HT1080 (cell line): Measurements from ENCODE around the gene PROKR2. TPM values are rescaled to one million over a fixed set of nuclear protein-coding genes. Genes with fewer than 3 reads are reported as not detected.

Experiments used
- DNase-seq: peaks from one replicate; pipeline ENCODE4 v3.0.0-alpha.2; 2015; ENCODE audit warnings: low read depth
- polyA plus RNA-seq, 2 experiments: library from polyadenylated mRNA; depleted of rRNA; stranded (reverse); fragments of >200 nt; gene quantifications; 2 replicates each; pipeline ENCODE4 v1.2.3, GENCODE V29; 2015
- total RNA-seq: library from RNA; depleted of rRNA; stranded (reverse); fragments of >200 nt; shearing (Covaris generic); gene quantifications from 2 replicates; pipeline ENCODE4 v1.2.3, GENCODE V29; 2014; rRNA removed

Gene PROKR2
- not detected in 2 replicates for total RNA-seq
- not detected in 2 replicates for polyA plus RNA-seq (2015; cell fraction: cytosol; rRNA removed)
- polyA plus RNA-seq (2015; cell fraction: nucleus; rRNA removed): not detected in 2 replicates

DNA sequence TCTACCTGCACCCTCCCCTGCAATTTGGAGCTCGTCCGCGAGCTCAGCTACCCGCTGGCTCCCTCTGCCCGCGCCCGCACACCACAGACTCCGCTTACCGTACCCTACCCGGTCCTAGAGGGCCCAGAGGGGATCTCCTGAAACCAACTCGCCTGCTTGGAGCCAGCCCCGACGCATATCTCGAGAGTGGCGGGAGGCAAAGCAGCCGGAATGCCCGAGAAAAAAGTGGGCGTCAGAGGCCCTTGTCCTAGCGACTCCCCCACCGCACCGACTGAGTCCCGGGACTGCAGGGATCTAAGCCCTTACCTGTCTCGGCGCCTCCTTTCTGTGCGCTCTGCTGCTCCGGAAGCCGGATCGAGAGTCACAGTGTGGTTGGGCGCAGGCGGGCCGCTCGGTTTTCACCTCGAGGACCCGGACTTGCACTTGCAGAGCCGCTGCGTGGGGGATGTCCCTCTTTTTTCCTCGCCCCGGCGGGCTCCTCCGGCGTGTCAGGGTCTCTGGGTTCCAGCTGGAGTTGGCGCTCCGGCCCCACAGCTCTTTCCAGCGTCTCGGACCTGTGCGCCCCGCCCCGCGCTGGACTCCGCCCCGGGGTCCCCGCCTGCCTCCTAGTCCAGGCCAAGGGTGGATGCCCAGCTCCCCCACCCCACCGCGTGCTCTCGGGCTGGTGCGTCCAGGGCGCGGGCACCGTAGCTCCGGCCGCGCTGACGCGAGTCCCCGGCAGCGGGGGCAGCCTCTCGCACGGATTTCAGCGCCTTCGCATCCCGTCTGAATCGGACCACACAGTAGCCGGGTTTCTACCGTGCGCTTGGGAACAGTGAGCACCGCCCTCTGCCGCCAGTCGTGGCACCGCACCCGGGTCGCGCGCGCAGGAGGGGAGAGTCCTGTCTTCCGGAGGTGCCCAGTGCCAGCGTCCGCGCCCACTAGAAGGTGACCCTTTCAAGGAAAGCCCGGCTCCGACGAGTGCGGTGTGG, at the start of gene PROKR2:
TSS of gene PROKR2 (minus strand) at position 767 of the 971 bp plus-strand sequence. CDS start 2,585 bp downstream, outside the sequence.
- DNase-seq: no peak

- peak; percentile 67 for DNase-seq
These were observed 48.3 kb upstream of the PROKR2 start for GRCh38 chr20:5364997-5365597.

GRCh38 chr20:5364136-5364821, 47.5 kb upstream of the PROKR2 start:
- DNase-seq: peak; percentile 28

DNA sequence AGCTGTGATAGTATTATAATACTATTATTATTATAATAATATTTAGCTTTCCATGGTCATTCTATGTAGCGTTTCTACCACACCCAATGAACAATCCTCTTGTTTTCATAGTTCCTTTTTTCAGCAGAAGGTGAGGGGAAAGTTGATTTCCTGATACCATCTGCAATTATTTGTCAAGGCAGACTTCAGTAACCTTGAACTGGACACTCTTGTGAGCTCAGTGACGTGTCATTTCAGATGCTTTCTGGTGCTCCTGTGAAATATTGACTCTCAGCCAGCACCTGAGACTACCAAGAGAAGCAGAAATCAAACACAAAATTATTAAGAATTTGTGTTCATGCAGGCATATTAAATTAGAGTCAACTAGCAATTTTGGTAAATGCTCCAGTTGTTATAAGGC, 46.0 kb upstream of the PROKR2 start:
- DNase-seq: no peak

DNA sequence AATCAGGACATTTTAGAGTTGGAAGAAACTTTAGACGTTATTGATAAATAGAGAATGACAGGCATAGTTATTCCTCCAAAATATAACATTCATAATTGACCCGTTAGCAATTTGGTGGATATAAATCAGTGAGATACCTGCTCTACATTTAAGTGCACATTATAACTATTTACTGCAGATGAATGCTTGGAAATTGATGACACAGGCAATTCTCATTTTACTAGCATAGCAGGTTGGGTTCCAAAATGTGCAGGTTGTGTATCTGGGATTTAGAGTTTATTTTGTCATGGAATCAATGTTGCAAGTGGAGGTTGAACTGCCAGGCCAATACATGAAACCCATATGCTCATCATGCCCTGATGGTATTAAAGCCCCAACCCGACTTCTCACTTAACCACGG, 44.4 kb upstream of the PROKR2 start:
- no peak for DNase-seq

DNA sequence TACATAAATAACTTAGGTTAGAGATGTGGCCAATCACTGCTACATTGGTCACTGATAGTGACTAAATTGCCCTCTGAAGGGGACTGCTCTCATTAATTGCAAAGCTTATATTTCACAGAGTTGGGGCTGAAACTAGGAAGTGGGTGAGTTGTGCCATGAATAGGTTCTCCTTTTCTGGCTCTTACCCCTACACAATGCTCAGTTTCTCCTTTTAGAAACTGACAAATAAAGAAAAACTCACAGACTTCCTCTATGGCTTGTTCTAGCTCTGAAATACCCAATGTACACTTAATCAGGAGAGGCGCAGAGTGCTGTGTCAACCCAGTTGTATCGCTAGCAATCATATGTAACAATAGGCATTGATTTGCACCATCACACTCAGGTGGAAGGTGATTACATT, 41.2 kb upstream of the PROKR2 start:
- DNase-seq: no peak

DNA sequence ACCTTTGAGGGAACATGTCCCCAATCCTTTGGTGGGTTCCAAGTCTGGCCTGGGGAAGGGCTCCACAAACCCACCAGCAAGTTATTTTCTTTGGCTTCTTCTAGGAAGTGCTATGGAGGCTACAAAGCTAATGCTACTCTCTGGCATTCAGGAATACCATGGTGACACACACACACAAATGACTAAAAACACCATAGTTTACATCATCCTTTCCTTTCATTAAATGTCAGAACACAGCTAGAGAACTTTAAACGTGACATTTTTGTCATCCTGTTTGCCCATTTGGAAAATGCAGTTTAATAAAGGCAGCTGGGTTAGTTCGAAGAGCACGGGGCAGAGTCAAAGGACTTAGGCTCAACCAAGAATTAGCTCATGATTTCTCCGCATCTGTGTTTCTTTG, 40.2 kb upstream of the PROKR2 start:
- no peak for DNase-seq

DNA sequence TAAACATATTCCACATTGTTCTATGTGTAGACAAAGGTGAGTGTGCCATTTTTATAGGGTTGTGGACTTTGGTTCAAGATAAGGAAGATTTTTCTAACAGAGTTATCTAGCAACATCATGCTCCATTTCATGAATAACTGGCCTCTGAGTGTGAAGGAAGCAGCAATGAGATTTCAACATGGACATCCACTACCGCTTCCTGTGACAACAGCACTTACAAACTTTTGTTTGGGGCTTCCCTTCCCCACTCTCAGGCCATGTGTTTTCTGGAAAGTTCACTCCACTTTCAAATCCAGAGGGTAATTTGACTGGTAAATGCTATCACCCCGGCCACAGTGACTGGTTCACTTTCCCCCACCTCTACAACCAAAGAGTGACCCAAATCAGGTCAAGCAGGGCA, 38.1 kb upstream of the PROKR2 start:
- DNase-seq: no peak

- peak; percentile 70 for DNase-seq
These were observed 37.1 kb upstream of the PROKR2 start for GRCh38 chr20:5353624-5354496.

GRCh38 chr20:5349448-5349847, 32.7 kb upstream of the PROKR2 start:
- DNase-seq: peak; percentile 68

DNA sequence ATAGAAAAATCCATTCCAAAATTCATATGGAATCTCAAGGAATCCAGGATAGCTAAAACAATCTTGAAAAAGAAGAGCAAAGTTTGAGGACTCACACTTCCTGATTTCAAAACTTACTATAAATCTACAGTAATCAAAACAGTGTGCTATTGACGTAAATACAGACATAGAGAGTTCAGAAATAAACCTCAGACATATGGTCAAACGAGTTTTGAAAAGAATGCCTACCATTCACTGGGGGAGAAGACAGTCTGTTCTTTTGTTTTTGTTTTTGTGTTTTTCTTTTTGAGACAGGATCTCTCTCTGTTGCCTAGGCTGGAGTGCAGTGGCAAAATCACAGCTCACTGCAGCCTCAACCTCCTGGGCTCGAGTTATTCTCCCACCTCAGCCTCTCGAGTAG, 25.3 kb upstream of the PROKR2 start:
- DNase-seq: no peak

- no peak for DNase-seq
These were observed 14.6 kb upstream of the PROKR2 start for GRCh38 chr20:5331340-5331739.

DNA sequence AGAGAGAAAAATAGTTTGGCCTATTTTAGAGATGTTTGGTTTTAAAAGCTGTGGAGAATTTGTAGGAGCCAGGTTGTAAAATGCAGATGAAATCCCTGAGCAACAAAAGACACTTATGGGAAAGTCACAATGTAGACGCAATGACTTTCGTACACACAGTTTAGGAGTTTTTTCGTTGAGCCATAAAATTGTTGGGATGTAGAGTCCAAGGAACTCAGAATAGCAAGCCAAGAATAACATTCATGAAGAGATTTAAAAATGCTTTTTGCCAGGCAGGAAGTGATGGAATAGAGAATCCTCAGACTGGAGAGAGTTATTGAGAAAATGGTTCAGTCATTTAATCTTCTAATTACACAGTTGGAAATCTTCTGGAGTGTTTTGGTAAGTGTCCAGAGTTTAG, 11.5 kb upstream of the PROKR2 start:
- DNase-seq: no peak

GRCh38 chr20:5327356-5327755, 10.6 kb upstream of the PROKR2 start:
- DNase-seq: no peak

DNA sequence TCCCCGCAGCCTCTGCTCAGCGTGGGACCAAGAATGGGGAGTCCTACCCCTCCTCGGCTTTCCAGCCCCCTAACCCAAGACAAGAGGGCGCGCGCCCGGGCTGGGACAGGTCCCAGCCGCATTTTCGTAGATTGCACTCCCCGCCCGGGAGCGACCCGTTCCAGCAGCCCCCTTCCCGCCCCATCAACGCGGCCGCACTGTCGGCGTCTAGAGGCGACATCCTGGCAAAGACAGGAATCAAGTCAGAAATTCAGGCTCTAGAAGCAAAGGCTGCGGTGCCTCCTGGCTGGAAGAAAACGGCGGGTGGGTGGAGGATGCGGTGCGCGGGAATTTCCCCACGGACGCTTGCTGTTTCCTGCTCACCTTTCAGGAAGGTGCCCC, 957 bp downstream of the PROKR2 start:
- DNase-seq: no peak

- no peak for DNase-seq
These were observed 2.8 kb downstream of the PROKR2 start for GRCh38 chr20:5313916-5314315.

DNA sequence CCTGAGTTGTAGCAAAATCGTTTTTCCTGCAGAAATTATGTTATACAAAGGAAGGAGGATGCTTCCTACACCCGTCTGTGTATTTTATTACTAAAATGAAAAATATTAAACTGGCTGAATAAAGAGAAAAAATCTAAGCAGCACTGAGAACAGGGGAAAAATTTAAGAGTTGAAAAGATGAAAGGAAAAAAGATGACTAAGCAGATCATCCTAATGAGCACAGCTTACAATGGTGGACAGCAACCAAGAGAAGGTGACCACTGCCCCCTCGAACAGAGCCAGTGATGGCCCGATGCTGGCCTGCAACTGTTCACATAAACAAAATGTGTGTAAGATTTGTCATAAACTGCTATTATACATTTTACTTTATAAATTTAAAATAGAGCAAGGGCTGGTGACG, 4.2 kb downstream of the PROKR2 start:
- DNase-seq: no peak

- DNase-seq: peak; percentile 29
These were observed 6.8 kb downstream of the PROKR2 start for GRCh38 chr20:5309971-5310370.

DNA sequence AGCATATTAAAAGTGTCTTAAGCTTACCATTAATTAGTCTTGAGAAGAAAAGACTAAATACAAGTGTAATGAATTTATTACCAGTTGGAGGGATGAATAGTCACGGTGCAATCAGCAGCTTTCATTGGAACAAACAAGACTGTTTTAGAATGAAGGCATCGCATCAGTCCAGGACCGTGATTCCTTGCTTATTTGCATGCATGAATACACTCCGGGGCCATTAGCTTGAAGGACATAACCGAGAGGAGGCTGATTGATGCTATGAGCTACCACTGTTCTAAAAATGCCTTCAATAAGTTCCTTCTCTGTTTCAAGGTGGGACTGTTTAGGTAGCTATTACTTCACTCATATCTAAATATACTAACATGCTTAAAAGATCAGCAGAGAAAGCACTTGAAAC, 17.9 kb downstream of the PROKR2 start:
- no peak for DNase-seq

DNA sequence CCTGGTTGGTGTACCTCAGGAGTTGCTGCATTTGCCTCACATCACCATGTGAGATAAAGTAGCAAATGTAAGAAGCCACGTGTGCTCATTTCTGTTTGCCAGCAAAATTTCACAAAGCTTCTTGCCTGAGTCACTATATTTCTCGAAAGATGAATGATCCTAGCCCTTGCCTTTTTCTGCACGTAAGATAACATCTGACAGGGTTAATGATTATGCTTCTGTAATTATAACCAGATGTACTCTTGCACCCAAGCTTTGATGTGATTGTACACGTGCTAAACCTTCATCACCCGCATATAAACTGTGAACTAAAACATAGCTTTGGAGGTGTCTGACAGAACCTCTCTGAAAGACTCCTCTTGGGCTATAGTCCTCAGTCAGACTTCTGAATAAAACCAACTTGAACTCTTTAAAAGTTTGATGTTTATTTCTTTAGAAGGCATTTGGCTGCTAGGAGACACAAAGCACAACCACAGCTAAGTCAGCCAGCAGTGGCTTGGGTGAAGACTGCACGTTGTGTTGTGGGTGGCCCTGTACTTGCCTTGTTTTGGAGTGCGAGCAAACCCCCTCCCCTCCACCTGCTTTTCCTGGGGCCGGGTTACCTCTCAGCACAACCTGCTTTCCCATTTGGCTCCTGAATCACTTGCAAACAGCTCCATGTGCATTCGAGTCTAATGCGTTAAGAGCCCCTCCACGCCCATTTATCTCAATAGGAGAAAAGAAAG, 19.3 kb downstream of the PROKR2 start:
- no peak for DNase-seq
